GM12878 (cell line): ENCODE data around the gene CELF2. TPM values are rescaled to one million over a fixed set of nuclear protein-coding genes. Genes with fewer than 3 reads are reported as not detected.

Experiments
- ASH2L ChIP-seq: fragments of 300-600, 200-600 bp; sonication (generic); IDR thresholded peaks from 2 replicates; pipeline ENCODE4 v1.6.1; 2017; ENCODE audit warnings: low read depth, mild to moderate bottlenecking, borderline replicate concordance
- BCL11A ChIP-seq: IDR thresholded peaks from 2 replicates; pipeline ENCODE4 v1.6.1; 2011; ENCODE audit warnings: low read depth, low read length
- FOXK2 ChIP-seq: fragments of 450-650 bp; IDR thresholded peaks from 2 replicates; pipeline ENCODE4 v1.6.1; 2017; ENCODE audit warnings: mild to moderate bottlenecking, moderate library complexity
- HDAC6 ChIP-seq: fragments of 200-600 bp; sonication (generic); IDR thresholded peaks from one replicate; pipeline ENCODE4 v1.8.0; 2017; ENCODE audit warnings: antibody characterized with exemption; ENCODE audit not compliant: unreplicated experiment
- MEF2B ChIP-seq: fragments of 450-650 bp; IDR thresholded peaks from 2 replicates; pipeline ENCODE4 v1.6.1; 2018; ENCODE audit warnings: mild to moderate bottlenecking, moderate library complexity; ENCODE audit not compliant: partially characterized antibody, poor library complexity, severe bottlenecking
- MXI1 ChIP-seq: fragments of 150-350 bp; IDR thresholded peaks from 2 replicates; pipeline ENCODE4 v1.6.1; 2011; ENCODE audit warnings: low read depth, mild to moderate bottlenecking, inconsistent platforms, low read length, improper control_type of control experiment
- NR2C2 ChIP-seq: IDR thresholded peaks from 2 replicates; pipeline ENCODE4 v1.6.1; 2011; ENCODE audit warnings: borderline replicate concordance, low read depth; ENCODE audit not compliant: control insufficient read depth, insufficient read length
- RUNX3 ChIP-seq: IDR thresholded peaks from 2 replicates; pipeline ENCODE4 v1.6.1; 2012; ENCODE audit warnings: low read length, inconsistent platforms
- SIX5 ChIP-seq: IDR thresholded peaks from 2 replicates; pipeline ENCODE4 v1.6.1; 2011; ENCODE audit warnings: mild to moderate bottlenecking, low read depth, low read length, moderate library complexity; ENCODE audit not compliant: severe bottlenecking
- SREBF1 ChIP-seq: IDR thresholded peaks from 2 replicates; pipeline ENCODE4 v1.6.1; 2012; ENCODE audit warnings: mild to moderate bottlenecking, low read length
- SRF ChIP-seq, 2 experiments: IDR thresholded peaks; 2 replicates each; pipeline ENCODE4 v1.6.1; 2011; ENCODE audit warnings: low read depth in 2 of 2, low read length in 2 of 2, mild to moderate bottlenecking in 1 of 2, moderate library complexity in 1 of 2
- STAT1 ChIP-seq: fragments of 450-650 bp; conservative IDR thresholded peaks from 2 replicates; pipeline ENCODE4 v1.6.1; 2014; ENCODE audit warnings: antibody characterized with exemption, mild to moderate bottlenecking
- ZNF217 ChIP-seq: fragments of 450-650 bp; IDR thresholded peaks from 2 replicates; pipeline ENCODE4 v1.6.1; 2017; ENCODE audit warnings: antibody characterized with exemption, mild to moderate bottlenecking
- polyA plus RNA-seq, 11 experiments: library from polyadenylated mRNA; depleted of rRNA in 4 of 11; unstranded in 6 of 11; stranded (reverse) in 5 of 11; fragments of >200 nt; fragmentation: Nextera tagmentation in 4 of 11; fragmentation: Illumina TruSeq in 1 of 11; extraction: Ambion mirVana in 4 of 11; extraction: Trizol in 1 of 11; gene quantifications; 1 replicate in 1 of 11; 2 replicates in 10 of 11; pipeline versions ENCODE4 v1.2.1 to v1.2.3, GENCODE V29; 2011 to 2016; ENCODE audit warnings: inconsistent platforms in 2 of 11, missing spikeins in 2 of 11, low read depth in 1 of 11
- total RNA-seq, 4 experiments: library from RNA; depleted of rRNA in 3 of 4; stranded (reverse); fragments of >200 nt in 3 of 4; fragmentation: Illumina TruSeq in 1 of 4; extraction: Trizol in 1 of 4; gene quantifications; 2 replicates each; pipeline versions ENCODE4 v1.2.1 to v1.2.3, GENCODE V29; 2013 to 2021
- TF ChIP-seq, protein P1 (sequence below): IDR thresholded peaks from 2 replicates; pipeline ENCODE4 v1.6.1; 2012; ENCODE audit warnings: low read length, inconsistent platforms
- TF ChIP-seq, protein P2 (sequence below): IDR thresholded peaks from 2 replicates; pipeline ENCODE4 v1.6.1; 2012; ENCODE audit warnings: improper control_type of control experiment, low read depth, low read length; ENCODE audit not compliant: insufficient replicate concordance
- TF ChIP-seq, protein P3 (sequence below), 3 experiments: IDR thresholded peaks in 2 of 3; conservative IDR thresholded peaks in 1 of 3; 2 replicates each; pipeline ENCODE4 v1.5.1; 2011; ENCODE audit warnings: low read depth in 3 of 3, low read length in 3 of 3, mild to moderate bottlenecking in 3 of 3, control low read depth in 2 of 3, moderate library complexity in 2 of 3, inconsistent platforms in 1 of 3, mixed read lengths in 1 of 3; ENCODE audit not compliant: control insufficient read depth in 2 of 3, insufficient read depth in 1 of 3; ENCODE audit errors: extremely low read depth in 1 of 3
- TF ChIP-seq, protein P4 (sequence below): fragments of 150-350 bp; IDR thresholded peaks from 2 replicates; pipeline ENCODE4 v1.6.1; 2016; ENCODE audit warnings: low read depth, low read length

CELF2 gene
- total and polyA plus RNA-seq, 10 of the 15 experiments (the other 5 are each of a cell fraction or from before 2014, with no cell fraction given), result 20.8 to 129 (median 86.3) TPM

DNA sequence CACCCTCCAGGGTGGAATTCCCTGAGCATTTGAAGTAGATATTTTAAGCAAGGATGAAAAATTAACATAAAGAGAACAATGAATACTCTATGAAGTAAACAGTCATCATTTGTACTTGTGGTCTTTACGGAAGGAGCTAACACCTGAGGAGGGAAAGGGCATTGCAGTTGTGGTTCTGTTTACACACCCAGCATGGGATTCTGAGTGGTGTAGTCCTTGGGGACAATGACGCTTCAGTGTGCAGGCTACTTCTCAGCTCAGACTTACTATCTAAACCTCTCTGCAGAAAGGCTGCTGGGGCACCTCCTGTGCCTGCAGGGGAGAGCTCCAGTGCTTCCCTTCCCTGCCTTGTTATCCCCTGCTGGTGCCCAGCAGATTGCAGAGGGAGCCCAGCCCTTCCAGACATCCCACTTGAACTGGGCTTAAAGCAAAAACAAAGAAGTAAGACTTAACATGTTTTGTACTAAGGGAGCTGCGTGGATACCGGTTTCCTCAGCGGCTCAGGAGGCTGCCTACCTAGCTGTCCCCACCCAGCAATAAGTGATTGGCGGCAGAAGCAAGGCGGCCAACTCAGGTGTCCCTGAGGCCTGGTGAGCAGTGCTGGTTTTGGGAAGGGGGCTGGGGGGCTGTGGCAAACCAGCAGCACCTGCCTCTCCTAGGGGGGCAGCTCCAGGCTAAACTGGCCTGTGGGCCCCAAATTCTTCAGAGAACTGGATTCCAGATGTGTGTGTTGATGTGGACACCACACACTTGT is 89.1 kb downstream of the CELF2 start (continued):
- TF ChIP-seq, protein P1, sequence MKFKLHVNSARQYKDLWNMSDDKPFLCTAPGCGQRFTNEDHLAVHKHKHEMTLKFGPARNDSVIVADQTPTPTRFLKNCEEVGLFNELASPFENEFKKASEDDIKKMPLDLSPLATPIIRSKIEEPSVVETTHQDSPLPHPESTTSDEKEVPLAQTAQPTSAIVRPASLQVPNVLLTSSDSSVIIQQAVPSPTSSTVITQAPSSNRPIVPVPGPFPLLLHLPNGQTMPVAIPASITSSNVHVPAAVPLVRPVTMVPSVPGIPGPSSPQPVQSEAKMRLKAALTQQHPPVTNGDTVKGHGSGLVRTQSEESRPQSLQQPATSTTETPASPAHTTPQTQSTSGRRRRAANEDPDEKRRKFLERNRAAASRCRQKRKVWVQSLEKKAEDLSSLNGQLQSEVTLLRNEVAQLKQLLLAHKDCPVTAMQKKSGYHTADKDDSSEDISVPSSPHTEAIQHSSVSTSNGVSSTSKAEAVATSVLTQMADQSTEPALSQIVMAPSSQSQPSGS, result no peak
- TF ChIP-seq SREBF1 (no peak), ZNF217 (no peak), MEF2B (peak; percentile 70), RUNX3 (peak; percentile 25), MXI1 (no peak), HDAC6 (no peak), ASH2L (no peak), SIX5 (no peak), FOXK2 (peak; percentile 63; the same call in 1 of the 2 replicates), SRF (IDR thresholded peaks at IDR 0.05; ENCODE audit: low read depth in 2 of 2, low read length in 2 of 2) (no peak), STAT1 (no peak), NR2C2 (no peak), BCL11A (no peak)
- TF ChIP-seq, protein P2, sequence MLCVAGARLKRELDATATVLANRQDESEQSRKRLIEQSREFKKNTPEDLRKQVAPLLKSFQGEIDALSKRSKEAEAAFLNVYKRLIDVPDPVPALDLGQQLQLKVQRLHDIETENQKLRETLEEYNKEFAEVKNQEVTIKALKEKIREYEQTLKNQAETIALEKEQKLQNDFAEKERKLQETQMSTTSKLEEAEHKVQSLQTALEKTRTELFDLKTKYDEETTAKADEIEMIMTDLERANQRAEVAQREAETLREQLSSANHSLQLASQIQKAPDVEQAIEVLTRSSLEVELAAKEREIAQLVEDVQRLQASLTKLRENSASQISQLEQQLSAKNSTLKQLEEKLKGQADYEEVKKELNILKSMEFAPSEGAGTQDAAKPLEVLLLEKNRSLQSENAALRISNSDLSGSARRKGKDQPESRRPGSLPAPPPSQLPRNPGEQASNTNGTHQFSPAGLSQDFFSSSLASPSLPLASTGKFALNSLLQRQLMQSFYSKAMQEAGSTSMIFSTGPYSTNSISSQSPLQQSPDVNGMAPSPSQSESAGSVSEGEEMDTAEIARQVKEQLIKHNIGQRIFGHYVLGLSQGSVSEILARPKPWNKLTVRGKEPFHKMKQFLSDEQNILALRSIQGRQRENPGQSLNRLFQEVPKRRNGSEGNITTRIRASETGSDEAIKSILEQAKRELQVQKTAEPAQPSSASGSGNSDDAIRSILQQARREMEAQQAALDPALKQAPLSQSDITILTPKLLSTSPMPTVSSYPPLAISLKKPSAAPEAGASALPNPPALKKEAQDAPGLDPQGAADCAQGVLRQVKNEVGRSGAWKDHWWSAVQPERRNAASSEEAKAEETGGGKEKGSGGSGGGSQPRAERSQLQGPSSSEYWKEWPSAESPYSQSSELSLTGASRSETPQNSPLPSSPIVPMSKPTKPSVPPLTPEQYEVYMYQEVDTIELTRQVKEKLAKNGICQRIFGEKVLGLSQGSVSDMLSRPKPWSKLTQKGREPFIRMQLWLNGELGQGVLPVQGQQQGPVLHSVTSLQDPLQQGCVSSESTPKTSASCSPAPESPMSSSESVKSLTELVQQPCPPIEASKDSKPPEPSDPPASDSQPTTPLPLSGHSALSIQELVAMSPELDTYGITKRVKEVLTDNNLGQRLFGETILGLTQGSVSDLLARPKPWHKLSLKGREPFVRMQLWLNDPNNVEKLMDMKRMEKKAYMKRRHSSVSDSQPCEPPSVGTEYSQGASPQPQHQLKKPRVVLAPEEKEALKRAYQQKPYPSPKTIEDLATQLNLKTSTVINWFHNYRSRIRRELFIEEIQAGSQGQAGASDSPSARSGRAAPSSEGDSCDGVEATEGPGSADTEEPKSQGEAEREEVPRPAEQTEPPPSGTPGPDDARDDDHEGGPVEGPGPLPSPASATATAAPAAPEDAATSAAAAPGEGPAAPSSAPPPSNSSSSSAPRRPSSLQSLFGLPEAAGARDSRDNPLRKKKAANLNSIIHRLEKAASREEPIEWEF, result no peak
- TF ChIP-seq, protein P3, sequence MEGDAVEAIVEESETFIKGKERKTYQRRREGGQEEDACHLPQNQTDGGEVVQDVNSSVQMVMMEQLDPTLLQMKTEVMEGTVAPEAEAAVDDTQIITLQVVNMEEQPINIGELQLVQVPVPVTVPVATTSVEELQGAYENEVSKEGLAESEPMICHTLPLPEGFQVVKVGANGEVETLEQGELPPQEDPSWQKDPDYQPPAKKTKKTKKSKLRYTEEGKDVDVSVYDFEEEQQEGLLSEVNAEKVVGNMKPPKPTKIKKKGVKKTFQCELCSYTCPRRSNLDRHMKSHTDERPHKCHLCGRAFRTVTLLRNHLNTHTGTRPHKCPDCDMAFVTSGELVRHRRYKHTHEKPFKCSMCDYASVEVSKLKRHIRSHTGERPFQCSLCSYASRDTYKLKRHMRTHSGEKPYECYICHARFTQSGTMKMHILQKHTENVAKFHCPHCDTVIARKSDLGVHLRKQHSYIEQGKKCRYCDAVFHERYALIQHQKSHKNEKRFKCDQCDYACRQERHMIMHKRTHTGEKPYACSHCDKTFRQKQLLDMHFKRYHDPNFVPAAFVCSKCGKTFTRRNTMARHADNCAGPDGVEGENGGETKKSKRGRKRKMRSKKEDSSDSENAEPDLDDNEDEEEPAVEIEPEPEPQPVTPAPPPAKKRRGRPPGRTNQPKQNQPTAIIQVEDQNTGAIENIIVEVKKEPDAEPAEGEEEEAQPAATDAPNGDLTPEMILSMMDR (IDR thresholded peaks at IDR 0.05 in 2 of 3, conservative IDR thresholded peaks at IDR 0.05 in 1 of 3; ENCODE audit: control insufficient read depth in 2 of 3, extremely low read depth in 1 of 3, insufficient read depth in 1 of 3, low read depth in 3 of 3, low read length in 3 of 3), result no peak
- TF ChIP-seq, protein P4, sequence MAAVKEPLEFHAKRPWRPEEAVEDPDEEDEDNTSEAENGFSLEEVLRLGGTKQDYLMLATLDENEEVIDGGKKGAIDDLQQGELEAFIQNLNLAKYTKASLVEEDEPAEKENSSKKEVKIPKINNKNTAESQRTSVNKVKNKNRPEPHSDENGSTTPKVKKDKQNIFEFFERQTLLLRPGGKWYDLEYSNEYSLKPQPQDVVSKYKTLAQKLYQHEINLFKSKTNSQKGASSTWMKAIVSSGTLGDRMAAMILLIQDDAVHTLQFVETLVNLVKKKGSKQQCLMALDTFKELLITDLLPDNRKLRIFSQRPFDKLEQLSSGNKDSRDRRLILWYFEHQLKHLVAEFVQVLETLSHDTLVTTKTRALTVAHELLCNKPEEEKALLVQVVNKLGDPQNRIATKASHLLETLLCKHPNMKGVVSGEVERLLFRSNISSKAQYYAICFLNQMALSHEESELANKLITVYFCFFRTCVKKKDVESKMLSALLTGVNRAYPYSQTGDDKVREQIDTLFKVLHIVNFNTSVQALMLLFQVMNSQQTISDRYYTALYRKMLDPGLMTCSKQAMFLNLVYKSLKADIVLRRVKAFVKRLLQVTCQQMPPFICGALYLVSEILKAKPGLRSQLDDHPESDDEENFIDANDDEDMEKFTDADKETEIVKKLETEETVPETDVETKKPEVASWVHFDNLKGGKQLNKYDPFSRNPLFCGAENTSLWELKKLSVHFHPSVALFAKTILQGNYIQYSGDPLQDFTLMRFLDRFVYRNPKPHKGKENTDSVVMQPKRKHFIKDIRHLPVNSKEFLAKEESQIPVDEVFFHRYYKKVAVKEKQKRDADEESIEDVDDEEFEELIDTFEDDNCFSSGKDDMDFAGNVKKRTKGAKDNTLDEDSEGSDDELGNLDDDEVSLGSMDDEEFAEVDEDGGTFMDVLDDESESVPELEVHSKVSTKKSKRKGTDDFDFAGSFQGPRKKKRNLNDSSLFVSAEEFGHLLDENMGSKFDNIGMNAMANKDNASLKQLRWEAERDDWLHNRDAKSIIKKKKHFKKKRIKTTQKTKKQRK, result no peak
